IMR-90 (cell line): ENCODE data around the gene GFI1.

Experiments
- BHLHE40 ChIP-seq: fragments of 150-350 bp; IDR thresholded peaks from 2 replicates; pipeline ENCODE4 v1.6.1; 2016; ENCODE audit warnings: mild to moderate bottlenecking, low read depth, low read length
- CEBPB ChIP-seq: IDR thresholded peaks from 2 replicates; pipeline ENCODE4 v1.6.1; 2012; ENCODE audit warnings: low read depth, low read length, improper control_type of control experiment
- CTCF ChIP-seq: conservative IDR thresholded peaks from 2 replicates; pipeline ENCODE4 v1.5.1; 2012; ENCODE audit warnings: mild to moderate bottlenecking, low read depth, low read length, improper control_type of control experiment
- FOS ChIP-seq: fragments of 150-350 bp; IDR thresholded peaks from 2 replicates; pipeline ENCODE4 v1.6.1; 2016; ENCODE audit warnings: low read depth, low read length
- MXI1 ChIP-seq: IDR thresholded peaks from 2 replicates; pipeline ENCODE4 v1.6.1; 2012; ENCODE audit warnings: low read depth, mild to moderate bottlenecking, low read length, moderate library complexity, borderline replicate concordance
- POLR2A ChIP-seq: IDR thresholded peaks from 2 replicates; pipeline ENCODE4 v1.6.1; 2012; ENCODE audit warnings: mild to moderate bottlenecking, low read depth, low read length
- RFX5 ChIP-seq: IDR thresholded peaks from 2 replicates; pipeline ENCODE4 v1.8.0; 2012; ENCODE audit warnings: low read depth, mild to moderate bottlenecking, low read length, moderate library complexity

- TF ChIP-seq CTCF (no peak), POLR2A (no peak), RFX5 (no peak), BHLHE40 (no peak), CEBPB (no peak), MXI1 (no peak), FOS (no peak)
These were observed 417 bp upstream of the GFI1 start for GRCh38 chr1:92487078-92487605.
